ENCODE results near the gene ZDHHC3. TPM values are rescaled to one million over a fixed set of nuclear protein-coding genes. Genes with fewer than 3 reads are reported as not detected.

Gene ZDHHC3
- total RNA-seq, 4 donors from 2014 or later = 59.6 to 81.3 (median 72.8) TPM

- intact Hi-C loops (cut with DNase I) = no loop called here
- Histone ChIP-seq H3K9me3 (no peaks in the 10 kb centered on the region), H3K4me3 (no peak overlapping the region), H3K27me3 (no peaks in the 10 kb centered on the region), H3K27ac (replicated peaks in 1 of 4) (no peak overlapping the region), H3K4me1 (peaks cover 0 to 4% (median 1%) of the 10 kb centered on the region in 4 donors), H3K36me3 (peaks cover 0 to 55% (median 39%) of the 10 kb centered on the region in 4 donors)
- TF ChIP-seq POLR2AphosphoS5 (IDR thresholded peaks at IDR 0.05) (no peak), POLR2A (IDR thresholded peaks at IDR 0.05; ENCODE audit: low read depth) (no peak), CTCF (IDR thresholded peaks at IDR 0.05) (no peak), EP300 (IDR thresholded peaks at IDR 0.05) (no peak)
- DNase-seq (ENCODE audit: extremely low spot score) = no peak
- 98% methylated on average over 9 of the region's 12 CpGs for WGBS
These were observed 57.9 kb downstream of the ZDHHC3 start for GRCh38 chr3:44918087-44918486.

GRCh38 chr3:44915702-44916438 is 60.1 kb downstream of the ZDHHC3 start:
- intact Hi-C loops (cut with DNase I) = no loop called here
- WGBS = 77% methylated on average over 8 of the region's 8 CpGs
- no peak for DNase-seq (ENCODE audit: extremely low spot score)
- Histone ChIP-seq H3K27ac (replicated peaks in 1 of 4) (no peak overlapping the region), H3K27me3 (no peaks in the 10 kb centered on the region), H3K9me3 (no peaks in the 10 kb centered on the region), H3K4me1 (peaks cover 0 to 4% (median 1%) of the 10 kb centered on the region in 4 donors), H3K4me3 (no peak overlapping the region), H3K36me3 (peaks cover 0 to 33% (median 21%) of the 10 kb centered on the region in 4 donors)
- no peak for TF ChIP-seq POLR2AphosphoS5 (IDR thresholded peaks at IDR 0.05)
- no peak for TF ChIP-seq EP300 (IDR thresholded peaks at IDR 0.05)
- no peak for TF ChIP-seq CTCF (IDR thresholded peaks at IDR 0.05)
- no peak for TF ChIP-seq POLR2A (IDR thresholded peaks at IDR 0.05; ENCODE audit: low read depth)

GRCh38 chr3:44914936-44915335 is 61.0 kb downstream of the ZDHHC3 start:
- TF ChIP-seq CTCF (IDR thresholded peaks at IDR 0.05) (peak in 1 of 3 experiments; percentile 13), POLR2A (IDR thresholded peaks at IDR 0.05; ENCODE audit: low read depth) (no peak)
- intact Hi-C loops (cut with DNase I) = no loop called here

GRCh38 chr3:44913868-44914468 is 62.0 kb downstream of the ZDHHC3 start:
- no peaks in the 10 kb centered on the region for H3K9me3 ChIP-seq
- H3K4me1 ChIP-seq = peaks cover 0 to 4% (median 1%) of the 10 kb centered on the region in 4 donors
- no peak overlapping the region for H3K27ac ChIP-seq (replicated peaks in 1 of 4)
- WGBS = 41% methylated on average over 3 of the region's 4 CpGs
- no peak overlapping the region for H3K4me3 ChIP-seq
- intact Hi-C loops (cut with DNase I) = loop anchor here (2.0 kb wide), 1 partner anchor 381 kb away; no protein-coding TSS in a partner anchor
- TF ChIP-seq POLR2A (IDR thresholded peaks at IDR 0.05; ENCODE audit: low read depth) (no peak), EP300 (IDR thresholded peaks at IDR 0.05) (no peak), POLR2AphosphoS5 (IDR thresholded peaks at IDR 0.05) (peak in 1 of 2 donors; percentile 29), CTCF (IDR thresholded peaks at IDR 0.05) (peak; percentile 61 to 82 (median 64))
- peaks cover 0 to 16% (median 0%) of the 10 kb centered on the region in 4 donors for H3K27me3 ChIP-seq
- H3K36me3 ChIP-seq = peaks cover 0 to 18% (median 15%) of the 10 kb centered on the region in 4 donors
- DNase-seq (ENCODE audit: extremely low spot score) = no peak

More at GRCh38 chr3:44914936-44915335, 61.0 kb downstream of the ZDHHC3 start:
- DNase-seq (ENCODE audit: extremely low spot score) = no peak
- no peaks in the 10 kb centered on the region for H3K9me3 ChIP-seq
- H3K27ac ChIP-seq (replicated peaks in 1 of 4) = no peak overlapping the region
- no peak overlapping the region for H3K4me3 ChIP-seq
- peaks cover 0 to 7% (median 0%) of the 10 kb centered on the region in 4 donors for H3K27me3 ChIP-seq
- 58% methylated on average over 4 of the region's 4 CpGs for WGBS
- peaks cover 0 to 24% (median 16%) of the 10 kb centered on the region in 4 donors for H3K36me3 ChIP-seq
- peaks cover 0 to 4% (median 1%) of the 10 kb centered on the region in 4 donors for H3K4me1 ChIP-seq
